Immature natural killer cell (primary cell): ENCODE results near the gene PTPRD. TPM values are rescaled to one million over a fixed set of nuclear protein-coding genes. Genes with fewer than 3 reads are reported as not detected.

Experiments
- DNase-seq, 3 donors: peaks; one replicate each; pipeline ENCODE4 v3.0.0; 2022; ENCODE audit warnings: mixed read lengths in 1 of 3
- H3K27ac Mint-ChIP-seq, 6 donors: one replicate each; pipeline ENCODE4 v1.8.0; 2020; ENCODE audit warnings: mixed read lengths in 6 of 6, mild to moderate bottlenecking in 5 of 6, inconsistent platforms in 4 of 6, moderate library complexity in 3 of 6
- H3K27me3 Mint-ChIP-seq, 3 donors: one replicate each; pipeline ENCODE4 v1.8.0; 2020 to 2021; ENCODE audit warnings: low read depth in 3 of 3, mild to moderate bottlenecking in 3 of 3, mixed read lengths in 3 of 3, moderate library complexity in 3 of 3, inconsistent platforms in 1 of 3
- H3K36me3 Mint-ChIP-seq, 3 donors: one replicate each; pipeline ENCODE4 v1.8.0; 2020; ENCODE audit warnings: mixed read lengths in 3 of 3, inconsistent platforms in 2 of 3, mild to moderate bottlenecking in 2 of 3
- H3K4me1 Mint-ChIP-seq, 2 donors: one replicate each; pipeline ENCODE4 v1.8.0; 2020; ENCODE audit warnings: inconsistent platforms in 2 of 2, mild to moderate bottlenecking in 2 of 2, mixed read lengths in 2 of 2, moderate library complexity in 1 of 2
- H3K4me3 Mint-ChIP-seq, 5 donors: one replicate each; pipeline ENCODE4 v1.8.0; 2020; ENCODE audit warnings: mild to moderate bottlenecking in 5 of 5, mixed read lengths in 5 of 5, inconsistent platforms in 3 of 5, moderate library complexity in 3 of 5
- H3K9me3 Mint-ChIP-seq, 6 donors: one replicate each; pipeline ENCODE4 v1.8.0; 2020; ENCODE audit warnings: mild to moderate bottlenecking in 6 of 6, mixed read lengths in 6 of 6, inconsistent platforms in 4 of 6, moderate library complexity in 3 of 6
- polyA plus RNA-seq, 3 donors: library from polyadenylated mRNA; unstranded; fragments of 300-500 nt; fragmentation: Illumina TruSeq; gene quantifications; one replicate each; pipeline ENCODE4 v1.2.3, GENCODE V29; 2021

PTPRD gene
- polyA plus RNA-seq, 3 donors from 2014 or later: not detected

DNA sequence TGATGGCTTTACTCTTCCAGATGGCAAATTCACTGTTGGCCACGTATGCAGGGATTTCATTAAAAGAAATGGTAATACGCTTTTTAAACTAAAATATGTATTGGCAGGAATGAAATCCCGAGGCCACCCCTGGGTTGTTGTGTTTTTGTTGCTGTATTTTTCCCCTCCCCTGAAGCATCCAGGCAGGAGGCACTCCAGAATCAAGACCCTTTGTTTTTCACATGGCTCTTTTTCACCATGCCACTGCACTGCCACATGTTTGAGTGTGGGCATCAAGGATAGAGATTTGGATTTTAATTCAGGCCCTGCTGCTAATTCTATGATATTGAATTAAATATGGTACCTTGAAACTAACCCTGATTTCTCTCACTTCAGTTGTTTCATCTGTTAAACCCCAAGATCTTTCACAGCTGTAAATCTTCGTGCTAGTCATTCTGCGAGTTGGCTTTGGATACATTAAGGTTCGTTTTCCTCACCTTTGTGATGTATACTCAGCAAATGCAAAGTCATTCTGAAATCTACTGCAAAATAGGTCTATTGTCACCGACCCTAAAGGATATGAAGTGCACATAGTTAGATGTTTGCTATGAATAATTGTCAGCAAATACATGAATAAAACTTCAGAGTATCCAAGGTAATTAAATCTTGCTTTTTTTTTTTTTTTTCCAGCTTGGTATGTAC is 533.4 kb downstream of the PTPRD start:
- Mint-ChIP-seq H3K9me3 (peaks cover 7 to 58% (median 12%) of the 10 kb centered on the region in 6 donors), H3K36me3 (no peaks in the 10 kb centered on the region), H3K4me1 (no peaks in the 10 kb centered on the region), H3K4me3 (no peak overlapping the region), H3K27me3 (peaks cover 0 to 1% (median 0%) of the 10 kb centered on the region in 3 donors), H3K27ac (no peak overlapping the region)
- no peak for DNase-seq

GRCh38 chr9:10071579-10071978 is 541.2 kb downstream of the PTPRD start:
- Mint-ChIP-seq H3K9me3 (peaks cover 2 to 29% (median 14%) of the 10 kb centered on the region in 6 donors), H3K27ac (no peak overlapping the region), H3K4me1 (no peaks in the 10 kb centered on the region), H3K36me3 (no peaks in the 10 kb centered on the region), H3K4me3 (no peak overlapping the region), H3K27me3 (peaks cover 0 to 2% (median 0%) of the 10 kb centered on the region in 3 donors)
- DNase-seq: no peak

GRCh38 chr9:10062629-10063395 is 550.0 kb downstream of the PTPRD start:
- Mint-ChIP-seq H3K4me1 (no peaks in the 10 kb centered on the region), H3K27ac (no peak overlapping the region), H3K9me3 (peaks cover 0 to 7% (median 5%) of the 10 kb centered on the region in 6 donors), H3K27me3 (no peaks in the 10 kb centered on the region), H3K4me3 (no peak overlapping the region), H3K36me3 (no peaks in the 10 kb centered on the region)
- DNase-seq: no peak

DNA sequence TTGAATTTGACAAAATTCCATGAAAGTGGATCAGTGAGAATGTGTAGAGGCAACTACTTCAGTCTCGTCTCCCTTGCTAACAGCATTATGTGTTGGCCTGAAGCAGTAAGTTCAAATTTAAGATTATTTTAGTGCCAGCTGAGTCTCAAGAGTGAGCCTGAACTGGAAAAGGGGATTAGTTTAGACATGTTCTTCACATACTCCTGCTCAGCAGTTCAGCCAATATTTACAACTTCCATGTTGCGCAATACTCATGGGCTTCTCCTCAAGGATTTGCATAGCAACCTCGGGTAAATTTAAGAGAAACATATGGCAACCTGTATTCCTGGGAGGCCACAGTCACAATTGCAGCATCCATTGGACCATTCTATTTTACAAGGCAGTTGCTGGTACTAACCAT is 553.8 kb downstream of the PTPRD start:
- no peaks in the 10 kb centered on the region for H3K27me3 Mint-ChIP-seq
- no peaks in the 10 kb centered on the region for H3K4me1 Mint-ChIP-seq
- peaks cover 0 to 8% (median 5%) of the 10 kb centered on the region in 6 donors for H3K9me3 Mint-ChIP-seq
- no peaks in the 10 kb centered on the region for H3K36me3 Mint-ChIP-seq
- DNase-seq: no peak
- H3K4me3 Mint-ChIP-seq: no peak overlapping the region
- no peak overlapping the region for H3K27ac Mint-ChIP-seq

- H3K4me3 Mint-ChIP-seq: no peak overlapping the region
- DNase-seq: no peak
- H3K27ac Mint-ChIP-seq: no peak overlapping the region
- H3K9me3 Mint-ChIP-seq: peaks cover 2 to 19% (median 9%) of the 10 kb centered on the region in 6 donors
- H3K36me3 Mint-ChIP-seq: no peaks in the 10 kb centered on the region
- no peaks in the 10 kb centered on the region for H3K4me1 Mint-ChIP-seq
- no peaks in the 10 kb centered on the region for H3K27me3 Mint-ChIP-seq
Measured at GRCh38 chr9:10055886-10056395, 556.9 kb downstream of the PTPRD start.

DNA sequence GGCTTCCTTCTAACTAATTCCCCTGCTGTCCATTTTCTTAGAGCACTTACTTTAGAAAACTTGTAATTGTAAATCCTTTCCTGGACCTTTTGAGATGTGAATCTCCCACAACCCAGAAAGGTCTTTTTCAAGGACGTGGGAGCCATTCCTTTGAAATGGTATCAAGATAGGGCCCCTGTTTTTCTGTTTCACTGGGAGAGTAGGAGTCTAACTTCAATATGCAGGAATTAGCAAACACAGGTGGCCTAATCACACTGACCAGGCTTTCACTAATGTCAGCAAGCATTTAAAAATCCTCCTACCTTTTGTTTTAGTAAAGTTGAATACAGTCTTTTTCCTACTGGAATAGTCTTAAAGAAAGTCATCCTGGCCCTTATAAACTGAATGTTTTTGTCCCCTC is 558.3 kb downstream of the PTPRD start:
- Mint-ChIP-seq H3K36me3 (no peaks in the 10 kb centered on the region), H3K4me3 (no peak overlapping the region), H3K9me3 (peaks cover 5 to 19% (median 7%) of the 10 kb centered on the region in 6 donors), H3K27ac (no peak overlapping the region), H3K27me3 (no peaks in the 10 kb centered on the region), H3K4me1 (no peaks in the 10 kb centered on the region)
- DNase-seq: no peak

DNA sequence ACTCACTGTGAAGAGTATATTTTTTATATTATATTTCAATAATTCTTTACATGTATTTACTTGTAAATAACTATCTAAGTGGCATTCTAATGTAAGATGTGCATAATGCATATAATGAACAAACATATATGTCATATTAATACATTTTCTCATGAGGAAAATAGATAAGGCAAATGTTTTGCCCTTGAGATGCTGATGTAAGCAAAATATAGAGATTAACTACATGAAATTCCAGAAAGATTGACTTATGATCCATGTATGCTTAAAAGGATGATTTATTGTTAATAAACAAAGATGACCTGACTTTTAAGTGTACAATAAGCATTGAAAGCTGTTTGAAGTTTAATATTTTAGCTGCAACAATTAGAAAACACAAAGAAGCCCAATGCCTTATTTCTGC is 559.9 kb downstream of the PTPRD start:
- no peak for DNase-seq
- no peaks in the 10 kb centered on the region for H3K27me3 Mint-ChIP-seq
- H3K4me1 Mint-ChIP-seq: no peaks in the 10 kb centered on the region
- H3K4me3 Mint-ChIP-seq: no peak overlapping the region
- H3K9me3 Mint-ChIP-seq: peaks cover 7 to 24% (median 14%) of the 10 kb centered on the region in 6 donors
- H3K27ac Mint-ChIP-seq: no peak overlapping the region
- no peaks in the 10 kb centered on the region for H3K36me3 Mint-ChIP-seq

GRCh38 chr9:10052181-10052580 is 560.6 kb downstream of the PTPRD start:
- H3K4me1 Mint-ChIP-seq: no peaks in the 10 kb centered on the region
- H3K4me3 Mint-ChIP-seq: no peak overlapping the region
- no peaks in the 10 kb centered on the region for H3K36me3 Mint-ChIP-seq
- no peak for DNase-seq
- H3K27ac Mint-ChIP-seq: no peak overlapping the region
- H3K9me3 Mint-ChIP-seq: peaks cover 7 to 30% (median 14%) of the 10 kb centered on the region in 6 donors
- H3K27me3 Mint-ChIP-seq: no peaks in the 10 kb centered on the region

DNA sequence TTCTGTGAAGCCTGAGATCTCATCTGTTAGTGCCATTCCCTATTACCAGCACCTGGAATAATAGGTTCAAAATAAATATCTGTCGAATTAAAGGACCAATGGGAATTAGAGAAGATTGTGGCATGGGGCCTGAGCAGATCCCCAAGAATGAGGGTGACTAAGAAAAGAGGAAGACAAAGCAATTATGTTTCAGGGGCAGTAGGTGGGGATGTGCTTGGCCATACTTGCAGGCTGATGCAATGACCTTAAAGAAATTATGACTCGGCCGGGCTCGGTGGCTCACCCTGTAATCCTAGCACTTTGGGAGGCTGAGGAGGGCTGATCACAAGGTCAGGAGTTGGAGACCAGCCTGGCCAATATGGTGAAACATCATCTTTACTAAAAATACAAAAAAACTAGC is 562.8 kb downstream of the PTPRD start:
- H3K27me3 Mint-ChIP-seq: no peaks in the 10 kb centered on the region

DNA sequence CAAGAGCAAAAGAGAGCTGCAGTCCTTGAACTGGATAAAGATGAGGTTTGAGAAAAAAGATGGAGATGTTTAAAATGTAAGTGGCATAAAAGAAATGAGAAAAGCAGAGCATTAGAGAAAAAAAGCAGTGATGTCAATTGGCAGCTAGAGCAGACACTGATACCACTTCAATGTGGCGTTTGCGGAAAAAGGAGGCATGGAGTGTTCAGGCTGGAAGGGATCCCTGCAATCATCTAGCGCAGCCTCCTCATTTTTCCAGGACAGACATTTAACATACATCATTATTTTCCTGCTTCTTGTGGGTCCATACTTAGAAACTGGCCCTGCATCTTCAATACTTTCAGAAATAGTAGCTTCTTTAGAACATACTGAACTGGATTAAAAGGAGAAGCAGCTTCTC is 563.8 kb downstream of the PTPRD start:
- no peaks in the 10 kb centered on the region for H3K4me1 Mint-ChIP-seq
- no peak overlapping the region for H3K27ac Mint-ChIP-seq
- DNase-seq: no peak
- H3K9me3 Mint-ChIP-seq: peaks cover 7 to 37% (median 11%) of the 10 kb centered on the region in 6 donors
- H3K27me3 Mint-ChIP-seq: no peaks in the 10 kb centered on the region
- H3K4me3 Mint-ChIP-seq: no peak overlapping the region
- no peaks in the 10 kb centered on the region for H3K36me3 Mint-ChIP-seq

More for the DNA sequence above, 562.8 kb downstream of the PTPRD start:
- Mint-ChIP-seq H3K27ac (no peak overlapping the region), H3K9me3 (peaks cover 7 to 30% (median 10%) of the 10 kb centered on the region in 6 donors), H3K4me3 (no peak overlapping the region), H3K36me3 (no peaks in the 10 kb centered on the region), H3K4me1 (no peaks in the 10 kb centered on the region)
- no peak for DNase-seq

DNA sequence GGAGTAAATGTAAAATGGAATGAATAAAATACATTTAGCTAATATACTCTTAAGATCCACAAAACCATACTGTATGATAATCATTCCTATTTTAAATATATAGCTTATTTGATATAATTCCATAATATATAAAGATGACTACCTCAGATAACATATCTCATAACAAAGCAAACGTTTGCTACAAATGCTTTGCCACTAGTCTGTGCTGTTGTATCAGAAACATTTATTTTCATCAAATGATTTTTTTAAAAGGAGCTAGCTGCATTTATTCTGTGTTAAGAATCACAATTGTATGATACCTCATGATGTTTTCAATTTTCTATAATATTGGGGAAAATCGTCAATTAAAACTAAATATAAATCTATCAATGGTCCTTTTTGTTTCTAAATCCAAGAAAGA is 567.2 kb downstream of the PTPRD start:
- H3K4me3 Mint-ChIP-seq: no peak overlapping the region
- H3K27me3 Mint-ChIP-seq: no peaks in the 10 kb centered on the region
- H3K4me1 Mint-ChIP-seq: no peaks in the 10 kb centered on the region
- peaks cover 2 to 24% (median 11%) of the 10 kb centered on the region in 6 donors for H3K9me3 Mint-ChIP-seq
- H3K27ac Mint-ChIP-seq: no peak overlapping the region
- H3K36me3 Mint-ChIP-seq: no peaks in the 10 kb centered on the region
- DNase-seq: no peak

DNA sequence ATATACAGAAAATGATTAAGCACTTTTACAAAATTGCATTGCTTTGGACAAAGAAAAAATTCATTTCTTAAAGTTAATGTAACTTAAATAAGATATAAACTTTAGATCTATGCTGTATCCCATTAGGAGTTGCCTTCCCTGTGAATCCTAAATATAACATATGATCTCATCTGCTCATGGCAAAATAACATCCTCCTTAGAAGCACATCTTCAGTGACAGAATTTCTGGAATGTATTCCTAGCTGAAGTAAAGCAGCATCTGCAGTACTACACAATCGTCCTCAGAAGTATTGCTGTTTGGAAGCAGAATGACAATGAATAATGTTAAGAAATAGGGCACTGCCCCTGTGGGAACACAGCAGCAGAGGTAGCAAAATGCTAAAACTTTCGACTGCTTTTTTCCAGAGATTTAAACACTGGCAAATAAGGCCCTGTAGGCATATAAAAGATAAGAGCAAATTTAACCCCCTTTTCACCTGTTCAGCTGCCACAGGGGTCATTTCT is 571.0 kb downstream of the PTPRD start:
- Mint-ChIP-seq H3K9me3 (peaks cover 5 to 16% (median 7%) of the 10 kb centered on the region in 6 donors), H3K4me3 (no peak overlapping the region), H3K4me1 (no peaks in the 10 kb centered on the region), H3K36me3 (no peaks in the 10 kb centered on the region), H3K27me3 (no peaks in the 10 kb centered on the region), H3K27ac (no peak overlapping the region)
- no peak for DNase-seq

- Mint-ChIP-seq H3K4me1 (no peaks in the 10 kb centered on the region), H3K9me3 (peaks cover 5 to 30% (median 11%) of the 10 kb centered on the region in 6 donors), H3K4me3 (no peak overlapping the region), H3K27me3 (peaks cover 0 to 5% (median 2%) of the 10 kb centered on the region in 3 donors), H3K36me3 (no peaks in the 10 kb centered on the region), H3K27ac (no peak overlapping the region)
- no peak for DNase-seq
Measured at GRCh38 chr9:10036095-10036494, 576.7 kb downstream of the PTPRD start.

- Mint-ChIP-seq H3K27me3 (peaks cover 0 to 7% (median 2%) of the 10 kb centered on the region in 3 donors), H3K4me3 (no peak overlapping the region), H3K9me3 (peaks cover 12 to 49% (median 25%) of the 10 kb centered on the region in 6 donors), H3K27ac (no peak overlapping the region), H3K4me1 (no peaks in the 10 kb centered on the region), H3K36me3 (peaks cover 0 to 3% (median 0%) of the 10 kb centered on the region in 3 donors)
- no peak for DNase-seq
Measured at GRCh38 chr9:10032166-10032565, 580.6 kb downstream of the PTPRD start.
